ENCODE data around the gene PMVK. TPM values are rescaled to one million over a fixed set of nuclear protein-coding genes. Genes with fewer than 3 reads are reported as not detected.

PMVK gene
- total RNA-seq, 4 donors from 2014 or later, result 15.0 to 28.2 (median 21.2) TPM

DNA sequence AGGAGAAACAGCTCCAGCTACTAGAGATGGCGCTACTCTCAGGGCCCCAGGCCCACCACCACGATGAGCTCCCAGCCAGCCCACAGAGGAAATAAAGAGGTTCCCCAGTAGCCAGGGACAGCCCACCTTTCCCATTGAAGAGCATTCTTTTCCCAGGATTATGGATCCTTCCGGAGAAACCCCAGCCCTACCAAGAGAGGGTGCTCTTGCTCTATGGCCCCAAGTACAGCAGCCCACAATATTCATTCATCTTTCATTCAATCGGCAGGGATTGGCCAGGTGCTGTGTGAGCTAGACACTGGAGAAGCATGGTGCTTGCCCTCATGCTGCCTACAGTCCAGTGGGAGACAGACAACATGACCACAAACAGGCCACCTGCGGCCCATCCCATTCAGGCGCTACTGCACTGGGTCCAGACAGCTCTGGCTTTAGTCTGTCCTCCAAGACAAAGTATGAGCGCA lies 29.9 kb downstream of the PMVK start:
- Histone ChIP-seq H3K4me1 (no peaks in the 10 kb centered on the region), H3K36me3 (no peaks in the 10 kb centered on the region), H3K27me3 (no peaks in the 10 kb centered on the region), H3K9me3 (no peaks in the 10 kb centered on the region), H3K4me3 (replicated peaks in 1 of 3) (no peak overlapping the region), H3K27ac (no peak overlapping the region)
- no peak for DNase-seq
- 84 to 89% methylated on average over 7 of the region's 7 CpGs for WGBS, 2 donors
- TF ChIP-seq, protein P1, sequence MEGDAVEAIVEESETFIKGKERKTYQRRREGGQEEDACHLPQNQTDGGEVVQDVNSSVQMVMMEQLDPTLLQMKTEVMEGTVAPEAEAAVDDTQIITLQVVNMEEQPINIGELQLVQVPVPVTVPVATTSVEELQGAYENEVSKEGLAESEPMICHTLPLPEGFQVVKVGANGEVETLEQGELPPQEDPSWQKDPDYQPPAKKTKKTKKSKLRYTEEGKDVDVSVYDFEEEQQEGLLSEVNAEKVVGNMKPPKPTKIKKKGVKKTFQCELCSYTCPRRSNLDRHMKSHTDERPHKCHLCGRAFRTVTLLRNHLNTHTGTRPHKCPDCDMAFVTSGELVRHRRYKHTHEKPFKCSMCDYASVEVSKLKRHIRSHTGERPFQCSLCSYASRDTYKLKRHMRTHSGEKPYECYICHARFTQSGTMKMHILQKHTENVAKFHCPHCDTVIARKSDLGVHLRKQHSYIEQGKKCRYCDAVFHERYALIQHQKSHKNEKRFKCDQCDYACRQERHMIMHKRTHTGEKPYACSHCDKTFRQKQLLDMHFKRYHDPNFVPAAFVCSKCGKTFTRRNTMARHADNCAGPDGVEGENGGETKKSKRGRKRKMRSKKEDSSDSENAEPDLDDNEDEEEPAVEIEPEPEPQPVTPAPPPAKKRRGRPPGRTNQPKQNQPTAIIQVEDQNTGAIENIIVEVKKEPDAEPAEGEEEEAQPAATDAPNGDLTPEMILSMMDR (IDR thresholded peaks at IDR 0.05), result peak in 3 of 6 experiments; percentile 28 to 38 (median 36)
- TF ChIP-seq POLR2A (IDR thresholded peaks at IDR 0.05), result no peak
- intact Hi-C loops (cut with DNase I), result no loop called here

DNA sequence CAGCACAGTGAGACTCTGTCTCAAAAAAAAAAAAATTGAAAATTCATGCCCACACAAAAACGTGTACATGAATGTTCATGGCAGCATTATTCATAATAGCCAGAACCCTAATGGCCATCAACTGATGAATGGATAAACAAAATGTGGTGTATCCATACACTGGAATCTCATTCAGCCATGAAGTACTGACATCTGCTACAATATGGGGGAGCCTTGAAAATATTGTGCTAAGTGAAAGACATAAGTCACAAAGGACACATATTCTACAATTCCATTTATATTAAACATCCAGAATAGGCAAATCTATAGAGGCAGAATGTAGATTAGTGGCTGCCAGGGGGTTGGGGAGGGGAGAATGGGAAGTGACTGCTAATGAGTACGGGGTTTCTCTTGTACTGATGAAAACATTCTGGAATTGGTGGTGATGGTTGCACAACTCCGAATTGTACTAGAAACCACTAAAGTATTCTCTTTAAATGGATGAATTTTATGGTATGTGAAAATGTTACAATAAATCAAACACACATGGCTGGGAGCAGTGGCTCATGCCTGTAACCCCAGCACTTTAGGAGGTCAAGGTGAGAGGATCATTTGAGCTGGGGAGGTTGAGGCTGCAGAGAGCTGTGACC lies 33.5 kb downstream of the PMVK start:
- Histone ChIP-seq H3K27ac (no peak overlapping the region), H3K4me3 (replicated peaks in 1 of 3) (no peak overlapping the region), H3K9me3 (no peaks in the 10 kb centered on the region), H3K27me3 (no peaks in the 10 kb centered on the region), H3K36me3 (no peaks in the 10 kb centered on the region), H3K4me1 (no peaks in the 10 kb centered on the region)
- DNase-seq, result no peak
- TF ChIP-seq, protein P1 (IDR thresholded peaks at IDR 0.05), result no peak
- TF ChIP-seq POLR2A (IDR thresholded peaks at IDR 0.05), result no peak
- intact Hi-C loops (cut with DNase I), result no loop called here
- WGBS, 2 donors, result 62 to 80% methylated on average over 3 of the region's 3 CpGs

DNA sequence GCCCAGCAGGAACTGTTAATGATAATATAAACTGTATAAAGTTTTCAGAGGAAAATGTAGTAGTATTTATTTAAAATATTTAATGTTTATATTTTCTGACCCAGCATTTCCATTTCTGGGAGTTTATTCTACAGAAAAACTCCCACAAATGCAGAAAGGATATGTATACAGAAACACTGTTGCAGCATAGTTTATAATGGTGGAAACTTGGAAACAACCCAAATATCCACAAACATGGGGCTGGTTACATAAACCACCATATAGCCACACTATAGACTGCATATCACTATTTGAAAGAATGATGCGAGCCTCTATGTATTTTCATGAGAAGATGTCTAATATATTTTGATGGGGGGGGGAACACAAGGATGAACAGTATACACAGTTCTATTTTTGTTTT lies 34.9 kb downstream of the PMVK start:
- H3K9me3 ChIP-seq, result no peaks in the 10 kb centered on the region
- DNase-seq, result no peak
- H3K36me3 ChIP-seq, result no peaks in the 10 kb centered on the region
- H3K27ac ChIP-seq, result no peak overlapping the region
- H3K4me3 ChIP-seq (replicated peaks in 1 of 3), result no peak overlapping the region
- 98% methylated on average over 1 of the region's 1 CpG for WGBS, 2 donors
- intact Hi-C loops (cut with DNase I), result no loop called here
- no peaks in the 10 kb centered on the region for H3K4me1 ChIP-seq
- no peak for TF ChIP-seq POLR2A (IDR thresholded peaks at IDR 0.05)
- TF ChIP-seq, protein P1 (IDR thresholded peaks at IDR 0.05), result no peak
- no peaks in the 10 kb centered on the region for H3K27me3 ChIP-seq

DNA sequence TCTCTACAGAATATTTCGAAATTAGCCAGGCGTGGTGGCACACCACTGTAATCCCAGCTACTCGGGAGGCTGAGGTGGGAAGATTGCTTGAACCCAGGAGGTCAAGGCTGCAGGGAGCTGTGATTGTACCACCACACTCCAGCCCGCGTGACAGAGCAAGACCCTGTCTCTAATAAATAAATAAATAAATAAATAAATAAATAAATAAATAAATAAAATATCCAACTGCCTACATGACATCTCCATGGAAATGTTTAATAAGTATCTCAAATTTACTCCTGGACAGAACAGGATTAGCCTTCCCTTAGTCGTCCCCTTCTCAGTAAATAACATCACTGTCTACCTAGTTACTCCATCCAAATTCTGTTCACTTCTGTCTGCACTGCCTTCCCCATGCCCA lies 37.5 kb downstream of the PMVK start:
- Histone ChIP-seq H3K4me1 (no peaks in the 10 kb centered on the region), H3K4me3 (replicated peaks in 1 of 3) (no peak overlapping the region), H3K27ac (no peak overlapping the region), H3K9me3 (no peaks in the 10 kb centered on the region), H3K36me3 (no peaks in the 10 kb centered on the region), H3K27me3 (no peaks in the 10 kb centered on the region)
- no peak for TF ChIP-seq POLR2A (IDR thresholded peaks at IDR 0.05)
- TF ChIP-seq, protein P1 (IDR thresholded peaks at IDR 0.05), result no peak
- intact Hi-C loops (cut with DNase I), result no loop called here
- no peak for DNase-seq
- 96% methylated on average over 6 of the region's 6 CpGs for WGBS, 2 donors

DNA sequence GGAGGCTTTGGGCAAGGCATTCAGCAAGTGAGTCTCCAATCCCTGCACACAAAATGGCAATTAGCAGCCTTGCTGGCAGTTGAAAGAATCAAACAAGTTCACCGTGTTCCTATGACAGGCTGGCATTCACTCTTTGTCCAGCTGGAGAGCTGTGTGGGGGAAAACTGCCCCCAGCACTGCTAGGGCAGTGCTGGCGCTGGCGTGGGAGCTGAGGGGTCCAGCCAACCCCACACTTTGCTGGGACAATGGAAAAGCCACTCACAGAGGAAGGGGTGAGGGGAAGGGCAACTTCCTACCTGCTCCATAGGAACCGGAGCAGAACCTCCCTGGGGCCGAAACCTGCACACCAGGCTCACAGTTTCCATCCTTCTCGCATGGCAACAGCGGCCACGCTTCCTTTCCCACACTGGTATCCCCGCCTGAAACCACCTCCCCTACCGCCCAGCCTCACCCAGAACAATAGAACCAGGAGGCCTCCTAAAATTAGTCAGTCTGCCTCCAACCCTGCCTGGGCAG lies 39.7 kb downstream of the PMVK start:
- H3K4me1 ChIP-seq, result no peaks in the 10 kb centered on the region
- no peaks in the 10 kb centered on the region for H3K9me3 ChIP-seq
- WGBS, 2 donors, result 75 to 80% methylated on average over 2 to 10 of the region's 10 CpGs
- H3K4me3 ChIP-seq (replicated peaks in 1 of 3), result no peak overlapping the region
- no peak overlapping the region for H3K27ac ChIP-seq
- TF ChIP-seq, protein P1 (IDR thresholded peaks at IDR 0.05), result no peak
- TF ChIP-seq POLR2A (IDR thresholded peaks at IDR 0.05), result no peak
- no peaks in the 10 kb centered on the region for H3K27me3 ChIP-seq
- DNase-seq, result no peak
- H3K36me3 ChIP-seq, result no peaks in the 10 kb centered on the region
- intact Hi-C loops (cut with DNase I), result no loop called here

Measured in thyroid gland (tissue), 4 donors.